Activated CD4-positive, alpha-beta T cell treated with anti-CD3 and anti-CD28 coated beads, Interleukin-2, amount 10 ng/mL, durations not matched to agents 7 days and 5 days (primary cell): ENCODE measurements around the gene ACBD6. TPM values are rescaled to one million over a fixed set of nuclear protein-coding genes. Genes with fewer than 3 reads are reported as not detected.

Source experiments
- CTCF ChIA-PET: fragments of 350-600 bp; sonication (Branson Sonifier 250); formaldehyde crosslinking; loops from one replicate; lab custom pipeline; 2021; ENCODE audit warnings: antibody characterized with exemption; lab: Charles Lee
- POLR2A ChIA-PET: fragments of 350-600 bp; sonication (Branson Sonifier 250); formaldehyde crosslinking; loops from one replicate; lab custom pipeline; 2021; ENCODE audit warnings: antibody characterized with exemption; lab: Charles Lee
- DNase-seq: peaks from one replicate; pipeline ENCODE4 v3.0.0-alpha.2; 2020
- H3K27ac Mint-ChIP-seq: one replicate; pipeline ENCODE4 v1.8.0; 2021; ENCODE audit warnings: mild to moderate bottlenecking, moderate library complexity, mixed read lengths
- H3K27me3 Mint-ChIP-seq: one replicate; pipeline ENCODE4 v1.8.0; 2021; ENCODE audit warnings: mixed read lengths
- H3K36me3 Mint-ChIP-seq: one replicate; pipeline ENCODE4 v1.8.0; 2021; ENCODE audit warnings: low read depth, mixed read lengths
- H3K4me1 Mint-ChIP-seq: one replicate; pipeline ENCODE4 v1.8.0; 2021; ENCODE audit warnings: mixed read lengths
- H3K4me3 Mint-ChIP-seq: one replicate; pipeline ENCODE4 v1.8.0; 2021; ENCODE audit warnings: mild to moderate bottlenecking, moderate library complexity, mixed read lengths
- H3K9me3 Mint-ChIP-seq: one replicate; pipeline ENCODE4 v1.8.0; 2021; ENCODE audit warnings: mixed read lengths
- total RNA-seq, 2 experiments: library from RNA; stranded (reverse); gene quantifications; one replicate each; pipeline ENCODE4 v1.2.3, GENCODE V29; 2021

ACBD6 gene
- total RNA-seq, 2 experiments from 2014 or later: 39.9 to 40.8 TPM

GRCh38 chr1:180536821-180537372 lies 34.5 kb upstream of the ACBD6 start:
- ChIA-PET CTCF (interaction anchor here (0.7 to 1.9 kb wide), 3 partner anchors 8 to 327 kb away, joined by 3 to 7 read pairs (median 3); no protein-coding TSS in a partner anchor), POLR2A (no interaction called here)
- Mint-ChIP-seq H3K27ac (no peak overlapping the region), H3K4me1 (no peaks in the 10 kb centered on the region), H3K9me3 (no peaks in the 10 kb centered on the region), H3K36me3 (no peaks in the 10 kb centered on the region), H3K4me3 (no peak overlapping the region), H3K27me3 (peaks cover 11% of the 10 kb centered on the region)
- DNase-seq: no peak

- H3K27me3 Mint-ChIP-seq: peaks cover 11% of the 10 kb centered on the region
- DNase-seq: no peak
- no peaks in the 10 kb centered on the region for H3K36me3 Mint-ChIP-seq
- no peaks in the 10 kb centered on the region for H3K4me1 Mint-ChIP-seq
- ChIA-PET CTCF (interaction anchor here (0.9 to 2.3 kb wide), 2 partner anchors 10 to 18 kb away, joined by 3 to 7 read pairs; no protein-coding TSS in a partner anchor), POLR2A (interaction anchor here (0.6 kb wide), 1 partner anchor 37 kb away, joined by 9 read pairs; no protein-coding TSS in a partner anchor)
- H3K4me3 Mint-ChIP-seq: no peak overlapping the region
- no peaks in the 10 kb centered on the region for H3K9me3 Mint-ChIP-seq
- H3K27ac Mint-ChIP-seq: no peak overlapping the region
These were observed 33.1 kb upstream of the ACBD6 start for GRCh38 chr1:180535418-180535999.

- no peaks in the 10 kb centered on the region for H3K4me1 Mint-ChIP-seq
- H3K9me3 Mint-ChIP-seq: no peaks in the 10 kb centered on the region
- ChIA-PET CTCF (interaction anchor here (2.3 kb wide), 1 partner anchor 16 kb away, joined by 7 read pairs; no protein-coding TSS in a partner anchor), POLR2A (no interaction called here)
- no peak overlapping the region for H3K4me3 Mint-ChIP-seq
- no peak overlapping the region for H3K27ac Mint-ChIP-seq
- H3K27me3 Mint-ChIP-seq: peaks cover 11% of the 10 kb centered on the region
- H3K36me3 Mint-ChIP-seq: no peaks in the 10 kb centered on the region
- DNase-seq: no peak
These were observed 31.8 kb upstream of the ACBD6 start for GRCh38 chr1:180534214-180534613.

GRCh38 chr1:180533266-180533987 lies 31.1 kb upstream of the ACBD6 start:
- DNase-seq: peak; percentile 73
- ChIA-PET CTCF (interaction anchor here (0.7 to 1.0 kb wide), 2 partner anchors 328 to 391 kb away, joined by 3 read pairs; no protein-coding TSS in a partner anchor), POLR2A (no interaction called here)
- H3K9me3 Mint-ChIP-seq: no peaks in the 10 kb centered on the region
- no peaks in the 10 kb centered on the region for H3K36me3 Mint-ChIP-seq
- no peak overlapping the region for H3K4me3 Mint-ChIP-seq
- H3K27ac Mint-ChIP-seq: no peak overlapping the region
- no peaks in the 10 kb centered on the region for H3K4me1 Mint-ChIP-seq
- peaks cover 9% of the 10 kb centered on the region for H3K27me3 Mint-ChIP-seq

- Mint-ChIP-seq H3K27me3 (peaks cover 7% of the 10 kb centered on the region), H3K36me3 (no peaks in the 10 kb centered on the region), H3K4me3 (no peak overlapping the region), H3K4me1 (no peaks in the 10 kb centered on the region), H3K27ac (no peak overlapping the region), H3K9me3 (no peaks in the 10 kb centered on the region)
- no peak for DNase-seq
- ChIA-PET CTCF (interaction anchor here (0.7 to 1.0 kb wide), 2 partner anchors 329 to 392 kb away, joined by 3 read pairs; no protein-coding TSS in a partner anchor), POLR2A (no interaction called here)
These were observed 30.5 kb upstream of the ACBD6 start for GRCh38 chr1:180532854-180533253.

- CTCF ChIA-PET: interaction anchor here (0.6 to 1.1 kb wide), 3 partner anchors 9 to 579 kb away, joined by 3 to 4 read pairs (median 3); no protein-coding TSS in a partner anchor
- Mint-ChIP-seq H3K9me3 (no peaks in the 10 kb centered on the region), H3K27me3 (peaks cover 2% of the 10 kb centered on the region), H3K4me1 (peaks cover 2% of the 10 kb centered on the region), H3K4me3 (no peak overlapping the region), H3K27ac (no peak overlapping the region), H3K36me3 (no peaks in the 10 kb centered on the region)
- no peak for DNase-seq
- POLR2A ChIA-PET: no interaction called here
These were observed 28.1 kb upstream of the ACBD6 start for GRCh38 chr1:180530501-180530900.

GRCh38 chr1:180528868-180529470 lies 26.6 kb upstream of the ACBD6 start:
- H3K36me3 Mint-ChIP-seq: no peaks in the 10 kb centered on the region
- H3K4me1 Mint-ChIP-seq: peaks cover 2% of the 10 kb centered on the region
- H3K4me3 Mint-ChIP-seq: no peak overlapping the region
- no peak overlapping the region for H3K27ac Mint-ChIP-seq
- ChIA-PET POLR2A (interaction anchor here (0.6 kb wide), 1 partner anchor 27 kb away, joined by 4 read pairs; no protein-coding TSS in a partner anchor), CTCF (interaction anchor here (0.6 to 0.9 kb wide), 3 partner anchors 122 to 330 kb away, joined by 3 to 4 read pairs (median 4); no protein-coding TSS in a partner anchor)
- no peaks in the 10 kb centered on the region for H3K9me3 Mint-ChIP-seq
- H3K27me3 Mint-ChIP-seq: no peaks in the 10 kb centered on the region
- DNase-seq: no peak

GRCh38 chr1:180527101-180527669 lies 24.8 kb upstream of the ACBD6 start:
- H3K4me3 Mint-ChIP-seq: no peak overlapping the region
- ChIA-PET CTCF (interaction anchor here (0.5 to 1.5 kb wide), 4 partner anchors 12 to 601 kb away, joined by 3 to 4 read pairs (median 3); no protein-coding TSS in a partner anchor), POLR2A (no interaction called here)
- H3K4me1 Mint-ChIP-seq: peaks cover 2% of the 10 kb centered on the region
- H3K27ac Mint-ChIP-seq: no peak overlapping the region
- no peaks in the 10 kb centered on the region for H3K9me3 Mint-ChIP-seq
- DNase-seq: no peak
- H3K27me3 Mint-ChIP-seq: no peaks in the 10 kb centered on the region
- no peaks in the 10 kb centered on the region for H3K36me3 Mint-ChIP-seq

- Mint-ChIP-seq H3K27ac (no peak overlapping the region), H3K36me3 (no peaks in the 10 kb centered on the region), H3K27me3 (no peaks in the 10 kb centered on the region), H3K9me3 (no peaks in the 10 kb centered on the region), H3K4me1 (peaks cover 2% of the 10 kb centered on the region), H3K4me3 (no peak overlapping the region)
- DNase-seq: no peak
- POLR2A ChIA-PET: no interaction called here
- CTCF ChIA-PET: interaction anchor here (0.6 to 1.4 kb wide), 3 partner anchors 10 to 550 kb away, joined by 3 to 4 read pairs (median 3); no protein-coding TSS in a partner anchor
These were observed 23.3 kb upstream of the ACBD6 start for GRCh38 chr1:180525715-180526039.

GRCh38 chr1:180524915-180525714 lies 22.7 kb upstream of the ACBD6 start:
- ChIA-PET CTCF (interaction anchor here (0.6 to 1.4 kb wide), 3 partner anchors 10 to 550 kb away, joined by 3 to 4 read pairs (median 4); no protein-coding TSS in a partner anchor), POLR2A (interaction anchor here (0.6 kb wide), 1 partner anchor 14 kb away, joined by 5 read pairs; no protein-coding TSS in a partner anchor)
- DNase-seq: no peak
- H3K27ac Mint-ChIP-seq: no peak overlapping the region
- H3K4me1 Mint-ChIP-seq: peaks cover 2% of the 10 kb centered on the region
- H3K27me3 Mint-ChIP-seq: no peaks in the 10 kb centered on the region
- H3K9me3 Mint-ChIP-seq: no peaks in the 10 kb centered on the region
- H3K4me3 Mint-ChIP-seq: no peak overlapping the region
- H3K36me3 Mint-ChIP-seq: no peaks in the 10 kb centered on the region

GRCh38 chr1:180524160-180524914 lies 22.0 kb upstream of the ACBD6 start:
- Mint-ChIP-seq H3K4me1 (peaks cover 2% of the 10 kb centered on the region), H3K27ac (no peak overlapping the region), H3K4me3 (no peak overlapping the region), H3K27me3 (no peaks in the 10 kb centered on the region), H3K9me3 (no peaks in the 10 kb centered on the region), H3K36me3 (no peaks in the 10 kb centered on the region)
- no peak for DNase-seq
- ChIA-PET POLR2A (interaction anchor here (0.6 kb wide), 1 partner anchor 13 kb away, joined by 5 read pairs; no protein-coding TSS in a partner anchor), CTCF (interaction anchor here (1.3 kb wide), 1 partner anchor 9 kb away, joined by 4 read pairs; no protein-coding TSS in a partner anchor)
